Naive thymus-derived CD4-positive, alpha-beta T cell (primary cell): ENCODE results near the gene RASA3. TPM values are rescaled to one million over a fixed set of nuclear protein-coding genes. Genes with fewer than 3 reads are reported as not detected.

Experiments
- ATAC-seq: fragments of 150-1000 bp; cut with Tn5 transposase; 2 replicates; pipeline ENCODE4 v1.10.0; 2021; ENCODE audit warnings: mild to moderate bottlenecking, moderate library complexity
- CTCF ChIA-PET: fragments of 350-600 bp; sonication (Branson Sonifier 250); formaldehyde crosslinking; loops from one replicate; lab custom pipeline; 2021; ENCODE audit warnings: antibody characterized with exemption; lab: Charles Lee
- POLR2A ChIA-PET: fragments of 350-600 bp; sonication (Branson Sonifier 250); formaldehyde crosslinking; loops from one replicate; lab custom pipeline; 2021; ENCODE audit warnings: antibody characterized with exemption, inconsistent platforms; lab: Charles Lee
- DNase-seq, 9 donors: peaks; one replicate each; pipeline versions ENCODE4 v3.0.0 to v3.0.0-alpha.2; 2020 to 2022; ENCODE audit warnings: mixed read lengths in 1 of 9
- H3K27ac ChIP-seq: one replicate; pipeline ENCODE4 v1.7.0; 2013; ENCODE audit warnings: mild to moderate bottlenecking, low read depth, low read length, moderate library complexity
- H3K27me3 ChIP-seq, 2 donors: one replicate each; pipeline ENCODE4 v1.7.0; 2013; ENCODE audit warnings: low read length in 2 of 2, mild to moderate bottlenecking in 2 of 2, moderate library complexity in 2 of 2; ENCODE audit not compliant: control insufficient read depth in 2 of 2, insufficient read depth in 2 of 2
- H3K36me3 ChIP-seq, 3 experiments: 1 replicate in 2 of 3; 2 replicates in 1 of 3; pipeline ENCODE4 v1.7.0; 2013; ENCODE audit warnings: low read length in 3 of 3, mild to moderate bottlenecking in 3 of 3, moderate library complexity in 1 of 3; ENCODE audit not compliant: insufficient read depth in 3 of 3, control insufficient read depth in 2 of 3
- H3K4me1 ChIP-seq, 2 donors: one replicate each; pipeline ENCODE4 v1.7.0; 2013; ENCODE audit warnings: low read length in 2 of 2, mild to moderate bottlenecking in 2 of 2, moderate library complexity in 1 of 2; ENCODE audit not compliant: control insufficient read depth in 2 of 2, insufficient read depth in 2 of 2
- H3K4me3 ChIP-seq: 2 replicates; pipeline ENCODE4 v1.7.0; 2013; ENCODE audit warnings: mild to moderate bottlenecking, low read length
- H3K9me3 ChIP-seq, 3 experiments: 1 replicate in 2 of 3; 2 replicates in 1 of 3; pipeline ENCODE4 v1.7.0; 2013; ENCODE audit warnings: low read length in 3 of 3; ENCODE audit not compliant: control insufficient read depth in 2 of 3
- H3K27ac Mint-ChIP-seq, 9 donors: one replicate each; pipeline ENCODE4 v1.8.0; 2020 to 2022; ENCODE audit warnings: mixed read lengths in 9 of 9, mild to moderate bottlenecking in 8 of 9, moderate library complexity in 5 of 9, inconsistent platforms in 2 of 9
- H3K27me3 Mint-ChIP-seq, 5 donors: one replicate each; pipeline ENCODE4 v1.8.0; 2021 to 2022; ENCODE audit warnings: mixed read lengths in 5 of 5, mild to moderate bottlenecking in 1 of 5
- H3K36me3 Mint-ChIP-seq, 5 donors: one replicate each; pipeline ENCODE4 v1.8.0; 2020 to 2022; ENCODE audit warnings: mixed read lengths in 5 of 5, mild to moderate bottlenecking in 3 of 5, inconsistent platforms in 1 of 5
- H3K4me1 Mint-ChIP-seq, 7 donors: one replicate each; pipeline ENCODE4 v1.8.0; 2020 to 2022; ENCODE audit warnings: mixed read lengths in 7 of 7, mild to moderate bottlenecking in 3 of 7, inconsistent platforms in 1 of 7
- H3K4me3 Mint-ChIP-seq, 10 donors: one replicate each; pipeline ENCODE4 v1.8.0; 2020 to 2022; ENCODE audit warnings: mild to moderate bottlenecking in 10 of 10, mixed read lengths in 10 of 10, moderate library complexity in 6 of 10, inconsistent platforms in 2 of 10
- H3K9me3 Mint-ChIP-seq, 11 donors: one replicate each; pipeline ENCODE4 v1.8.0; 2020 to 2022; ENCODE audit warnings: mixed read lengths in 11 of 11, mild to moderate bottlenecking in 4 of 11, inconsistent platforms in 1 of 11, moderate library complexity in 1 of 11
- intact Hi-C, 2 donors: fragments of 100-400 bp; cut with micrococcal nuclease; formaldehyde crosslinking; loops; one replicate each; pipeline ENCODE4 v1.15.1; 2023
- polyA plus RNA-seq, 2 donors: library from polyadenylated mRNA; unstranded; fragments of 300-500 nt; fragmentation: Illumina TruSeq; gene quantifications; one replicate each; pipeline ENCODE4 v1.2.3, GENCODE V29; 2021
- total RNA-seq, 6 experiments: library from RNA in 5 of 6; stranded (reverse) in 5 of 6; gene quantifications; 1 replicate in 5 of 6; 2 replicates in 1 of 6; pipeline ENCODE4 v1.2.3 and lab custom pipeline; 2021 to 2026

Gene RASA3
- total and polyA plus RNA-seq, 7 experiments from 2014 or later = 109 to 227 (median 195) TPM

GRCh38 chr13:114097893-114098688, 34.3 kb downstream of the RASA3 start:
- no peak overlapping the region for H3K4me3 ChIP-seq
- peaks cover 54 to 65% of the 10 kb centered on the region in 2 donors for H3K4me1 ChIP-seq
- Mint-ChIP-seq H3K4me1 (peaks cover 40 to 88% (median 70%) of the 10 kb centered on the region in 7 donors), H3K9me3 (peaks cover 0 to 23% (median 11%) of the 10 kb centered on the region in 11 donors), H3K27ac (peak overlapping the region; percentile 43 to 93 (median 84)), H3K36me3 (peaks cover 21 to 46% (median 44%) of the 10 kb centered on the region in 5 donors), H3K27me3 (no peaks in the 10 kb centered on the region), H3K4me3 (peak overlapping the region in 9 of 10 donors; percentile 45 to 86 (median 59))
- intact Hi-C loops = no loop called here
- POLR2A ChIA-PET = no interaction called here
- H3K27me3 ChIP-seq = no peaks in the 10 kb centered on the region
- peaks cover 0 to 5% (median 4%) of the 10 kb centered on the region in 3 experiments for H3K9me3 ChIP-seq
- CTCF ChIA-PET = no interaction called here
- H3K27ac ChIP-seq = peak overlapping the region; percentile 37
- ATAC-seq (no peak), DNase-seq (peak in 1 of 9 donors; percentile 8)
- peaks cover 6 to 66% (median 8%) of the 10 kb centered on the region in 3 experiments for H3K36me3 ChIP-seq

DNA sequence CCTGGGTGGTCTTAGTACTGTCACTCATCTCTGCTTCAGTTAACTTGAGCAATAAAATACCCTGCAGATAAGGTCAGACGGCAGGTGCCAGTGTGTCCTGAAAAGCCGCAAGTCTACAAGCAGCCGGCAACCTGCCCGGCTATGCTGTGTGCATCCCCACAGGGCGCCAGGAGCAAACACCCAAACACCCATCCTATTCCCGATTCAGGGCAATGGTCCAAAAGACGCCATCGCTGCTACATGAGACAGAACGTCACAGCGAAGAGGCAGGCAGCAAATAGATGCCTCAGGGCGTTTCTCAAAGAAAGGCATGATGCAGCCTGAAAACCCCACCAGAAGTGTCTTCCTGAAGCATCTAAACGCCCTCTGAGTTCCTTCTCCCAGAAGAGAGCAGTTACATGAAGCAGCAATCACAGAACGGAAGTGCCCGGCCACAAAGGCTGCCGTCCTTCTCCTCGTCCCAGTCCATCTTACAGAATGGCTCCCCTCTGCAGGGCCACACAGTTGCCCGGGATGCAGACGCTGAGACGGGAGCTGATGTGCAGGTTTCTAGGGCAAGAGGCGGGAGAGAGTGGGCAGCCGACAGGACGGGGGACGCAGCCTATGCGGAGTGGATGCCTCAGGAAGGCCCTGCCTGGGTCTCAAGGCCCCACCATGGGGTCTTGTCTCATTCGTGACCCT, 35.1 kb downstream of the RASA3 start:
- Histone ChIP-seq H3K9me3 (peaks cover 0 to 10% (median 6%) of the 10 kb centered on the region in 3 experiments), H3K4me1 (peaks cover 54 to 60% of the 10 kb centered on the region in 2 donors), H3K4me3 (no peak overlapping the region), H3K27ac (no peak overlapping the region), H3K36me3 (peaks cover 6 to 60% (median 8%) of the 10 kb centered on the region in 3 experiments), H3K27me3 (no peaks in the 10 kb centered on the region)
- Mint-ChIP-seq H3K9me3 (peaks cover 0 to 29% (median 18%) of the 10 kb centered on the region in 11 donors), H3K36me3 (peaks cover 21 to 52% (median 48%) of the 10 kb centered on the region in 5 donors), H3K27me3 (no peaks in the 10 kb centered on the region), H3K4me3 (peak overlapping the region in 9 of 10 donors; percentile 51 to 86 (median 63)), H3K4me1 (peaks cover 40 to 88% (median 67%) of the 10 kb centered on the region in 7 donors), H3K27ac (peak overlapping the region; percentile 43 to 93 (median 86))
- intact Hi-C loops = no loop called here
- no peak for ATAC-seq
- CTCF ChIA-PET = no interaction called here
- POLR2A ChIA-PET = no interaction called here
- no peak for DNase-seq

- H3K4me3 Mint-ChIP-seq = peak overlapping the region; percentile 5 to 86 (median 60)
- Histone ChIP-seq H3K27me3 (no peaks in the 10 kb centered on the region), H3K4me3 (no peak overlapping the region), H3K4me1 (peaks cover 53 to 55% of the 10 kb centered on the region in 2 donors), H3K27ac (no peak overlapping the region), H3K9me3 (peaks cover 0 to 16% (median 6%) of the 10 kb centered on the region in 3 experiments), H3K36me3 (peaks cover under 1 to 55% (median 8%) of the 10 kb centered on the region in 3 experiments)
- ChIA-PET CTCF (interaction anchor here (0.7 kb wide), 1 partner anchor 18 kb away, joined by 3 read pairs; no protein-coding TSS in a partner anchor), POLR2A (no interaction called here)
- H3K4me1 Mint-ChIP-seq = peaks cover 35 to 88% (median 66%) of the 10 kb centered on the region in 7 donors
- DNase-seq (no peak), ATAC-seq (no peak)
- H3K9me3 Mint-ChIP-seq = peaks cover 5 to 35% (median 23%) of the 10 kb centered on the region in 11 donors
- intact Hi-C loops = no loop called here
- H3K36me3 Mint-ChIP-seq = peaks cover 21 to 55% (median 50%) of the 10 kb centered on the region in 5 donors
- peak overlapping the region in 8 of 9 donors; percentile 43 to 93 (median 88) for H3K27ac Mint-ChIP-seq
- no peaks in the 10 kb centered on the region for H3K27me3 Mint-ChIP-seq
Measured at GRCh38 chr13:114096811-114097211, 35.6 kb downstream of the RASA3 start.

DNA sequence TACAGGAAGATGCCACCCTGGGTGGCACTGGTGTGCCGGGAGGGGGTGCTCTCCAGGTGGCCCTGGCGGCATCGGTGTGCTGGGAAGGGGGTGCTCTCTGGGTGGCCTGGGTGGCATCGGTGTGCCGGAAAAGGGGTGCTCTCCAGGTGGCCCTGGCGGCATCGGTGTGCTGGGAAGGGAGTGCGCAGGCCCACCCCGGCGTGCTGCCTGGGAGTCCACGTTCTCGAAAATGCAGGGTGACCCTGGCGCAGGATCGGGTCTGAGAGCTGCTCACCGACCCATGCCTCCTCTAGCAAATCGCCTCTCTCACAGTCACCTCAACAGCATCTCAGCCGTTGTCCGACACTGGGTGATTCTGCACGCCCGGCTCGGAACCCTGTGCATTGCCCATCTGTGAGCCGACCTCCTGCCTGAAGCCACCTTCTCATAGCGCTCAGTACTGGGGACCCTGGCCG, 36.4 kb downstream of the RASA3 start:
- H3K9me3 Mint-ChIP-seq = peaks cover 10 to 39% (median 27%) of the 10 kb centered on the region in 11 donors
- DNase-seq = no peak
- CTCF ChIA-PET = interaction anchor here (0.7 to 0.9 kb wide), 2 partner anchors 35 to 164 kb away, joined by 3 to 4 read pairs; no protein-coding TSS in a partner anchor
- H3K4me3 Mint-ChIP-seq = peak overlapping the region in 9 of 10 donors; percentile 18 to 86 (median 51)
- Histone ChIP-seq H3K36me3 (peaks cover 0 to 47% (median under 1%) of the 10 kb centered on the region in 3 experiments), H3K9me3 (peaks cover 5 to 23% (median 9%) of the 10 kb centered on the region in 3 experiments), H3K4me3 (no peak overlapping the region), H3K27me3 (no peaks in the 10 kb centered on the region), H3K4me1 (peaks cover 48 to 52% of the 10 kb centered on the region in 2 donors), H3K27ac (peak overlapping the region; percentile 50)
- POLR2A ChIA-PET = no interaction called here
- H3K4me1 Mint-ChIP-seq = peaks cover 35 to 88% (median 69%) of the 10 kb centered on the region in 7 donors
- peaks cover 21 to 62% (median 57%) of the 10 kb centered on the region in 5 donors for H3K36me3 Mint-ChIP-seq
- ATAC-seq = no peak
- no peaks in the 10 kb centered on the region for H3K27me3 Mint-ChIP-seq
- intact Hi-C loops = no loop called here
- peak overlapping the region in 7 of 9 donors; percentile 43 to 93 (median 89) for H3K27ac Mint-ChIP-seq

DNA sequence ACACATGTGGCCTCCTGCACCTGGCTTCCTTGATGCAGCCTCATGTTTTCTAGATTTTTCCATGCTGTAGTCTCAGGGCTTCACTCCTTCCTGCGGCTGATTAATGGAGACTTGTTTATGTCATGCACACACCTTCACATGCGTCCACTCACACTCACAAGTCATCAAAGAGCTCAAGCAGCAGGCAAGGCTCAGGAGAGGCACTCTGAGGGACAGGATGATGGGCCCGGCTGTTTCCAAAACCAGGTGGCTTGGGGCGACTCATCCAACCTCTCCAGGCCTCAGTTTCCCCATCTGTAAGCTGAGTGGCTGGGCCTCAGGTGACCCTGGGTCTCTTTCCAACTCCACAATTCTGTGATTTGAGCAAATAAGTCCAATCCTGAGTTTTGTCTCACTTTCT, 36.9 kb downstream of the RASA3 start:
- peaks cover 47 to 52% of the 10 kb centered on the region in 2 donors for H3K4me1 ChIP-seq
- Mint-ChIP-seq H3K4me1 (peaks cover 35 to 88% (median 75%) of the 10 kb centered on the region in 7 donors), H3K9me3 (peaks cover 10 to 45% (median 28%) of the 10 kb centered on the region in 11 donors), H3K4me3 (peak overlapping the region in 9 of 10 donors; percentile 36 to 79 (median 53)), H3K27me3 (no peaks in the 10 kb centered on the region), H3K27ac (peak overlapping the region in 8 of 9 donors; percentile 24 to 96 (median 80)), H3K36me3 (peaks cover 21 to 65% (median 61%) of the 10 kb centered on the region in 5 donors)
- H3K9me3 ChIP-seq = peaks cover 5 to 23% (median 9%) of the 10 kb centered on the region in 3 experiments
- H3K27ac ChIP-seq = peak overlapping the region; percentile 50
- ATAC-seq (no peak), DNase-seq (no peak)
- H3K36me3 ChIP-seq = peaks cover 0 to 42% (median 0%) of the 10 kb centered on the region in 3 experiments
- no peaks in the 10 kb centered on the region for H3K27me3 ChIP-seq
- H3K4me3 ChIP-seq = no peak overlapping the region
- ChIA-PET CTCF (interaction anchor here (0.6 to 1.5 kb wide), 4 partner anchors 35 to 286 kb away, joined by 3 to 4 read pairs (median 4); no protein-coding TSS in a partner anchor), POLR2A (interaction anchor here (1.1 kb wide), 1 partner anchor 20 kb away, joined by 4 read pairs; no protein-coding TSS in a partner anchor)
- intact Hi-C loops = loop anchor here in 1 of 2 donors (1.0 kb wide), 1 partner anchor 15 kb away; no protein-coding TSS in a partner anchor
